ENCODE measurements around the gene AQP3.
"Not testable (repeated sequence)": the region's sequence is repeated elsewhere in the genome, so short reads cannot be mapped to it uniquely, and the experiment has no call there.

Gene AQP3

GRCh38 chr9:33414268-33414667, 33.1 kb downstream of the AQP3 start:
- no peaks in the 10 kb centered on the region for H3K79me2 ChIP-seq (ENCODE audit: control insufficient read depth, insufficient read depth, low read length, unreplicated experiment)
- no peak overlapping the region for H3K4me3 ChIP-seq (ENCODE audit: low read depth, low read length)
- H3K27ac ChIP-seq (ENCODE audit: low read depth, low read length), result no peak overlapping the region
- no peaks in the 10 kb centered on the region for H3K4me1 ChIP-seq (ENCODE audit: control insufficient read depth, insufficient read depth, low read length, unreplicated experiment)
- H3K27me3 ChIP-seq (ENCODE audit: insufficient read depth, low read length), result peaks cover 8% of the 10 kb centered on the region; the same call in 1 of the 2 replicates
- H3K36me3 ChIP-seq (ENCODE audit: insufficient read depth, low read length), result no peaks in the 10 kb centered on the region
- H2AFZ ChIP-seq (ENCODE audit: low read length, unreplicated experiment), result no peak overlapping the region

- Histone ChIP-seq H3K27me3 (ENCODE audit: insufficient read depth, low read length) (no peaks in the 10 kb centered on the region), H3K36me3 (ENCODE audit: insufficient read depth, low read length) (no peaks in the 10 kb centered on the region), H3K79me2 (ENCODE audit: control insufficient read depth, insufficient read depth, low read length, unreplicated experiment) (no peaks in the 10 kb centered on the region), H3K4me3 (ENCODE audit: low read depth, low read length) (no peak overlapping the region), H3K4me1 (ENCODE audit: control insufficient read depth, insufficient read depth, low read length, unreplicated experiment) (no peaks in the 10 kb centered on the region), H3K27ac (ENCODE audit: low read depth, low read length) (no peak overlapping the region), H2AFZ (ENCODE audit: low read length, unreplicated experiment) (no peak overlapping the region)
Observed at GRCh38 chr9:33408087-33408486, 39.3 kb downstream of the AQP3 start.

GRCh38 chr9:33407061-33407460, 40.3 kb downstream of the AQP3 start:
- H3K27ac ChIP-seq (ENCODE audit: low read depth, low read length), result no peak overlapping the region

GRCh38 chr9:33404788-33405362, 42.5 kb downstream of the AQP3 start:
- H3K27me3 ChIP-seq (ENCODE audit: insufficient read depth, low read length), result no peaks in the 10 kb centered on the region
- H2AFZ ChIP-seq (ENCODE audit: low read length, unreplicated experiment), result no peak overlapping the region
- H3K4me1 ChIP-seq (ENCODE audit: control insufficient read depth, insufficient read depth, low read length, unreplicated experiment), result no peaks in the 10 kb centered on the region
- no peaks in the 10 kb centered on the region for H3K36me3 ChIP-seq (ENCODE audit: insufficient read depth, low read length)
- no peaks in the 10 kb centered on the region for H3K79me2 ChIP-seq (ENCODE audit: control insufficient read depth, insufficient read depth, low read length, unreplicated experiment)
- H3K4me3 ChIP-seq (ENCODE audit: low read depth, low read length), result no peak overlapping the region
- H3K27ac ChIP-seq (ENCODE audit: low read depth, low read length), result no peak overlapping the region

More at GRCh38 chr9:33407061-33407460, 40.3 kb downstream of the AQP3 start:
- no peak overlapping the region for H2AFZ ChIP-seq (ENCODE audit: low read length, unreplicated experiment)
- no peaks in the 10 kb centered on the region for H3K36me3 ChIP-seq (ENCODE audit: insufficient read depth, low read length)
- H3K27me3 ChIP-seq (ENCODE audit: insufficient read depth, low read length), result no peaks in the 10 kb centered on the region
- no peak overlapping the region for H3K4me3 ChIP-seq (ENCODE audit: low read depth, low read length)
- no peaks in the 10 kb centered on the region for H3K79me2 ChIP-seq (ENCODE audit: control insufficient read depth, insufficient read depth, low read length, unreplicated experiment)
- H3K4me1 ChIP-seq (ENCODE audit: control insufficient read depth, insufficient read depth, low read length, unreplicated experiment), result no peaks in the 10 kb centered on the region

- Histone ChIP-seq H3K27me3 (ENCODE audit: insufficient read depth, low read length) (no peaks in the 10 kb centered on the region), H3K4me3 (ENCODE audit: low read depth, low read length) (no peak overlapping the region), H2AFZ (ENCODE audit: low read length, unreplicated experiment) (no peak overlapping the region), H3K36me3 (ENCODE audit: insufficient read depth, low read length) (no peaks in the 10 kb centered on the region), H3K27ac (ENCODE audit: low read depth, low read length) (no peak overlapping the region), H3K79me2 (ENCODE audit: control insufficient read depth, insufficient read depth, low read length, unreplicated experiment) (no peaks in the 10 kb centered on the region), H3K4me1 (ENCODE audit: control insufficient read depth, insufficient read depth, low read length, unreplicated experiment) (no peaks in the 10 kb centered on the region)
Observed at GRCh38 chr9:33403941-33404787, 43.2 kb downstream of the AQP3 start.

GRCh38 chr9:33402371-33402770, 45.0 kb downstream of the AQP3 start, which contains the start of gene AQP7:
TSS of gene AQP7 (minus strand) at chr9:33402568. CDS start at chr9:33401262, 1,306 bp downstream.
- H3K79me2 ChIP-seq (ENCODE audit: control insufficient read depth, insufficient read depth, low read length, unreplicated experiment); H3K4me3 ChIP-seq (ENCODE audit: low read depth, low read length); H3K27ac ChIP-seq (ENCODE audit: low read depth, low read length); H2AFZ ChIP-seq (ENCODE audit: low read length, unreplicated experiment); H3K27me3 ChIP-seq (ENCODE audit: insufficient read depth, low read length); H3K4me1 ChIP-seq (ENCODE audit: control insufficient read depth, insufficient read depth, low read length, unreplicated experiment); H3K36me3 ChIP-seq (ENCODE audit: insufficient read depth, low read length): not testable (repeated sequence)

GRCh38 chr9:33401809-33402208, 45.6 kb downstream of the AQP3 start:
- not testable (repeated sequence) for H2AFZ ChIP-seq (ENCODE audit: low read length, unreplicated experiment); H3K27me3 ChIP-seq (ENCODE audit: insufficient read depth, low read length); H3K4me1 ChIP-seq (ENCODE audit: control insufficient read depth, insufficient read depth, low read length, unreplicated experiment); H3K4me3 ChIP-seq (ENCODE audit: low read depth, low read length); H3K27ac ChIP-seq (ENCODE audit: low read depth, low read length); H3K36me3 ChIP-seq (ENCODE audit: insufficient read depth, low read length); H3K79me2 ChIP-seq (ENCODE audit: control insufficient read depth, insufficient read depth, low read length, unreplicated experiment)

GRCh38 chr9:33399047-33399446, 48.3 kb downstream of the AQP3 start:
- not testable (repeated sequence) for H2AFZ ChIP-seq (ENCODE audit: low read length, unreplicated experiment); H3K36me3 ChIP-seq (ENCODE audit: insufficient read depth, low read length); H3K4me3 ChIP-seq (ENCODE audit: low read depth, low read length); H3K4me1 ChIP-seq (ENCODE audit: control insufficient read depth, insufficient read depth, low read length, unreplicated experiment); H3K27ac ChIP-seq (ENCODE audit: low read depth, low read length); H3K27me3 ChIP-seq (ENCODE audit: insufficient read depth, low read length); H3K79me2 ChIP-seq (ENCODE audit: control insufficient read depth, insufficient read depth, low read length, unreplicated experiment)

GRCh38 chr9:33397801-33398200, 49.6 kb downstream of the AQP3 start:
- H2AFZ ChIP-seq (ENCODE audit: low read length, unreplicated experiment); H3K36me3 ChIP-seq (ENCODE audit: insufficient read depth, low read length); H3K4me3 ChIP-seq (ENCODE audit: low read depth, low read length); H3K79me2 ChIP-seq (ENCODE audit: control insufficient read depth, insufficient read depth, low read length, unreplicated experiment); H3K4me1 ChIP-seq (ENCODE audit: control insufficient read depth, insufficient read depth, low read length, unreplicated experiment); H3K27me3 ChIP-seq (ENCODE audit: insufficient read depth, low read length); H3K27ac ChIP-seq (ENCODE audit: low read depth, low read length): not testable (repeated sequence)

- H3K4me3 ChIP-seq (ENCODE audit: low read depth, low read length); H2AFZ ChIP-seq (ENCODE audit: low read length, unreplicated experiment); H3K27me3 ChIP-seq (ENCODE audit: insufficient read depth, low read length); H3K79me2 ChIP-seq (ENCODE audit: control insufficient read depth, insufficient read depth, low read length, unreplicated experiment); H3K36me3 ChIP-seq (ENCODE audit: insufficient read depth, low read length); H3K4me1 ChIP-seq (ENCODE audit: control insufficient read depth, insufficient read depth, low read length, unreplicated experiment); H3K27ac ChIP-seq (ENCODE audit: low read depth, low read length): not testable (repeated sequence)
Observed at GRCh38 chr9:33395159-33395879, 52.1 kb downstream of the AQP3 start.
